ENCODE measurements around the gene E2F8. TPM values are rescaled to one million over a fixed set of nuclear protein-coding genes. Genes with fewer than 3 reads are reported as not detected.

E2F8 gene
- total RNA-seq, 4 donors from 2014 or later = 0.07 TPM; not detected in 3

- TF ChIP-seq EP300 (IDR thresholded peaks at IDR 0.05) (no peak), POLR2A (IDR thresholded peaks at IDR 0.05) (no peak), POLR2AphosphoS5 (IDR thresholded peaks at IDR 0.05) (no peak)
- ATAC-seq = no peak
- no peaks in the 10 kb centered on the region for H3K9me3 ChIP-seq
- H3K27me3 ChIP-seq = peaks cover 80% of the 10 kb centered on the region
- WGBS, 2 donors (ENCODE audit: low coverage in 1 of 2) = 74 to 88% methylated on average over 3 to 6 of the region's 6 CpGs
- H3K27ac ChIP-seq = no peak overlapping the region
- no peaks in the 10 kb centered on the region for H3K36me3 ChIP-seq
- peaks cover 0 to 26% (median 16%) of the 10 kb centered on the region in 3 donors for H3K4me1 ChIP-seq
- no peak overlapping the region for H3K4me3 ChIP-seq
Measured at GRCh38 chr11:19244084-19244483, 3.3 kb upstream of the E2F8 start.

- H3K27ac ChIP-seq = no peak overlapping the region
- ATAC-seq = no peak
- H3K4me3 ChIP-seq = no peak overlapping the region
- peaks cover 0 to 26% (median 16%) of the 10 kb centered on the region in 3 donors for H3K4me1 ChIP-seq
- H3K9me3 ChIP-seq = no peaks in the 10 kb centered on the region
- H3K27me3 ChIP-seq = peaks cover 84% of the 10 kb centered on the region
- no peaks in the 10 kb centered on the region for H3K36me3 ChIP-seq
- TF ChIP-seq POLR2A (IDR thresholded peaks at IDR 0.05) (no peak), POLR2AphosphoS5 (IDR thresholded peaks at IDR 0.05) (no peak)
Measured at GRCh38 chr11:19243613-19244012, 2.9 kb upstream of the E2F8 start.

- ATAC-seq = no peak
- Histone ChIP-seq H3K4me3 (no peak overlapping the region), H3K27me3 (peaks cover 89% of the 10 kb centered on the region), H3K36me3 (no peaks in the 10 kb centered on the region), H3K4me1 (peaks cover 0 to 26% (median 16%) of the 10 kb centered on the region in 3 donors), H3K27ac (no peak overlapping the region), H3K9me3 (no peaks in the 10 kb centered on the region)
- no peak for TF ChIP-seq EP300 (IDR thresholded peaks at IDR 0.05)
- no peak for TF ChIP-seq CTCF (IDR thresholded peaks at IDR 0.05)
- no peak for TF ChIP-seq POLR2AphosphoS5 (IDR thresholded peaks at IDR 0.05)
- no peak for TF ChIP-seq POLR2A (IDR thresholded peaks at IDR 0.05)
- WGBS, 2 donors (ENCODE audit: low coverage in 1 of 2) = 25 to 60% methylated on average over 2 of the region's 5 CpGs
Measured at GRCh38 chr11:19243143-19243542, 2.4 kb upstream of the E2F8 start.

- no peaks in the 10 kb centered on the region for H3K36me3 ChIP-seq
- H3K4me1 ChIP-seq = peaks cover 0 to 26% (median 16%) of the 10 kb centered on the region in 3 donors
- peaks cover 97% of the 10 kb centered on the region for H3K27me3 ChIP-seq
- no peak overlapping the region for H3K27ac ChIP-seq
- no peak for ATAC-seq
- WGBS, 2 donors (ENCODE audit: low coverage in 1 of 2) = 0 to 13% methylated on average over 17 to 19 of the region's 55 CpGs
- peak overlapping the region in 1 of 2 donors; percentile 78 for H3K4me3 ChIP-seq
- TF ChIP-seq CTCF (IDR thresholded peaks at IDR 0.05) (no peak), POLR2AphosphoS5 (IDR thresholded peaks at IDR 0.05) (no peak), POLR2A (IDR thresholded peaks at IDR 0.05) (no peak), EP300 (IDR thresholded peaks at IDR 0.05) (no peak)
- no peaks in the 10 kb centered on the region for H3K9me3 ChIP-seq
Measured at GRCh38 chr11:19242179-19242932, 1.6 kb upstream of the E2F8 start.

- H3K4me3 ChIP-seq = peak overlapping the region; percentile 40 to 78
- no peaks in the 10 kb centered on the region for H3K36me3 ChIP-seq
- peaks cover 0 to 26% (median 16%) of the 10 kb centered on the region in 3 donors for H3K4me1 ChIP-seq
- peak; percentile 27 for ATAC-seq
- no peak for TF ChIP-seq CTCF (IDR thresholded peaks at IDR 0.05)
- no peak for TF ChIP-seq POLR2AphosphoS5 (IDR thresholded peaks at IDR 0.05)
- no peak for TF ChIP-seq POLR2A (IDR thresholded peaks at IDR 0.05)
- TF ChIP-seq EP300 (IDR thresholded peaks at IDR 0.05) = no peak
- whole genome bisulfite sequencing, 2 donors (ENCODE audit: low coverage in 1 of 2) = 0% methylated on average over 4 to 23 of the region's 92 CpGs
- peaks cover 90% of the 10 kb centered on the region for H3K27me3 ChIP-seq
- no peak overlapping the region for H3K27ac ChIP-seq
- H3K9me3 ChIP-seq = no peaks in the 10 kb centered on the region
Measured at GRCh38 chr11:19241260-19242178, 774 bp upstream of the E2F8 start.
